Caco-2 (cell line): ENCODE measurements around the gene SYT1. TPM values are rescaled to one million over a fixed set of nuclear protein-coding genes. Genes with fewer than 3 reads are reported as not detected.

Experiments
- BruUV-seq: library from RNA; stranded (reverse); fragments of 400-500 nt; replicated peaks from 2 replicates; lab custom pipeline; 2021; lab: Mats Ljungman, UMichigan
- CTCF ChIA-PET: fragments of 300-600 bp; sonication (Branson Sonifier 250); formaldehyde crosslinking; loops from one replicate; lab custom pipeline; 2022; ENCODE audit warnings: antibody characterized with exemption; lab: Charles Lee
- POLR2A ChIA-PET: fragments of 300-600 bp; sonication (Branson Sonifier 250); formaldehyde crosslinking; loops from one replicate; lab custom pipeline; 2022; ENCODE audit warnings: antibody characterized with exemption; lab: Charles Lee
- DNase-seq, 2 experiments: peaks; one replicate each; pipeline versions ENCODE4 v3.0.0 to v3.0.0-alpha.2; 2020 to 2022
- H3K27me3 ChIP-seq: replicated peaks from 2 replicates; pipeline ENCODE4 v1.6.0; 2011; ENCODE audit warnings: low read length; ENCODE audit not compliant: control insufficient read depth, insufficient read depth
- H3K36me3 ChIP-seq: 2 replicates; pipeline ENCODE4 v1.5.1; 2011; ENCODE audit warnings: low read length; ENCODE audit not compliant: control insufficient read depth, insufficient read depth
- H3K4me1 ChIP-seq: fragments of 250-450 bp; sonication (Bioruptor Pico); 2 replicates; pipeline ENCODE4 v1.5.1; 2020; ENCODE audit warnings: mild to moderate bottlenecking
- H3K4me3 ChIP-seq: 2 replicates; pipeline ENCODE4 v1.5.1; 2011; ENCODE audit warnings: low read depth, mild to moderate bottlenecking, control low read depth, low read length
- H3K9me3 ChIP-seq: fragments of 250-450 bp; sonication (Bioruptor Pico); 2 replicates; pipeline ENCODE4 v1.5.1; 2020; ENCODE audit warnings: mild to moderate bottlenecking, moderate library complexity
- H3K27ac Mint-ChIP-seq: one replicate; pipeline ENCODE4 v1.8.0; 2022; ENCODE audit warnings: mixed read lengths; ENCODE audit not compliant: unreplicated experiment
- H3K27me3 Mint-ChIP-seq: one replicate; pipeline ENCODE4 v1.8.0; 2022; ENCODE audit warnings: mixed read lengths; ENCODE audit not compliant: insufficient read depth, unreplicated experiment
- H3K36me3 Mint-ChIP-seq: one replicate; pipeline ENCODE4 v1.8.0; 2022; ENCODE audit warnings: mild to moderate bottlenecking, mixed read lengths; ENCODE audit not compliant: insufficient read depth, unreplicated experiment
- H3K4me1 Mint-ChIP-seq: one replicate; pipeline ENCODE4 v1.8.0; 2022; ENCODE audit warnings: low read depth, mixed read lengths; ENCODE audit not compliant: unreplicated experiment
- H3K4me3 Mint-ChIP-seq: one replicate; pipeline ENCODE4 v1.8.0; 2022; ENCODE audit warnings: mild to moderate bottlenecking, moderate library complexity, mixed read lengths; ENCODE audit not compliant: unreplicated experiment
- H3K9me3 Mint-ChIP-seq: one replicate; pipeline ENCODE4 v1.8.0; 2022; ENCODE audit warnings: mixed read lengths; ENCODE audit not compliant: unreplicated experiment
- CTCF ChIP-seq, 2 experiments: fragments of 200-600 bp in 1 of 2; IDR thresholded peaks; 1 replicate in 1 of 2; 2 replicates in 1 of 2; pipeline versions ENCODE4 v1.5.1 to v1.8.0; 2011 to 2022; ENCODE audit warnings: antibody characterized with exemption in 1 of 2, control low read depth in 1 of 2, inconsistent platforms in 1 of 2, low read depth in 1 of 2, low read length in 1 of 2, mild to moderate bottlenecking in 1 of 2, moderate library complexity in 1 of 2; ENCODE audit not compliant: insufficient read depth in 1 of 2, severe bottlenecking in 1 of 2, unreplicated experiment in 1 of 2
- intact Hi-C: fragments of 100-400 bp; cut with micrococcal nuclease; formaldehyde crosslinking; loops from one replicate; pipeline ENCODE4 v1.10.0; 2022; ENCODE audit not compliant: unreplicated experiment
- microRNA-seq: library from miRNA; unstranded; fragments of <30 nt; microRNA quantifications from one replicate; pipeline ENCODE4 v1.2.0, GENCODE V29; 2022
- total RNA-seq: library from RNA; stranded (reverse); gene quantifications from 2 replicates; pipeline ENCODE4 v1.2.3, GENCODE V29; 2022

SYT1 gene
- total RNA-seq, 1 experiment from 2014 or later, result 0.39 TPM

DNA sequence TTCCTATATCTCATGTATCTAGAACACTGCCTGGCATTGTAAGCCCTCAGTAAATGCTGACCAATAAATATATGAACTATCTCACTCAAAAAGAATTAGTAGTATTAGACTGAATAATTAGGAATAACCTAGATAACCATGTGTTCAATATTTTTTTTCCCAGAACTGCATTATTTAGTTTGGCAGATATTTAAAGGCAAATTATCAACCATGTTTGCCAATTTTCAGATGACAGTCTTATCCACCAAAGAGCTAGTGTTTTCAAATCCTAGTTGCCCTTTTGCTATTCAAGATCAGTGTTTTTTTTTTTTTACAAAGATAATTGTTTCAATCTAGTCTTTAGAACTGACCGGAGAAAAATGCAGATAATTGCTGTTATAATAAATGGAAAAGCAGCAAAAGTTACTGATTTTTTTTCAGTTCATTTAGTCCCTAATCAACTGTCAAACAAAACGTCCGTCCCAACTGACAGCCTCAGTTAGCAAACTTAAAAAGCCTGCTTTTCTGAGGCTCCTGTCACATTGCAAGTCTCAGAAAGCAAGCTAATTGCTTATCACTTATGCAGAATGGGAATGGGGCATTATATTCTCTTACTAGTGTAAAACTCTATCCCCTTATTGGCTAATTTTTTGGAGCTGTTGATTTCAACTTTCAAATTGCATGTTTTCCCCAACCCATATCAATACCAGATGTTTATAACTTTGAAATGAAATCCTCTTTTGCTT is 623.0 kb downstream of the SYT1 start:
- Mint-ChIP-seq H3K36me3 (no peaks in the 10 kb centered on the region), H3K27ac (no peak overlapping the region), H3K9me3 (peaks cover 31% of the 10 kb centered on the region), H3K4me1 (no peaks in the 10 kb centered on the region), H3K4me3 (no peak overlapping the region), H3K27me3 (no peaks in the 10 kb centered on the region)
- TF ChIP-seq CTCF (IDR thresholded peaks at IDR 0.05; ENCODE audit: insufficient read depth in 1 of 2, low read depth in 1 of 2, low read length in 1 of 2, severe bottlenecking in 1 of 2, unreplicated experiment in 1 of 2), result no peak
- intact Hi-C loops, result no loop called here
- DNase-seq, result no peak
- peaks cover under 1% of the 10 kb centered on the region; the same call in 1 of the 2 replicates for H3K4me1 ChIP-seq
- no peaks in the 10 kb centered on the region for H3K36me3 ChIP-seq
- H3K4me3 ChIP-seq, result no peak overlapping the region
- H3K27me3 ChIP-seq, result no peaks in the 10 kb centered on the region
- no peaks in the 10 kb centered on the region for H3K9me3 ChIP-seq
- CTCF ChIA-PET, result no interaction called here
- no TSS peak for BruUV-seq
- POLR2A ChIA-PET, result no interaction called here

Small RNAs within 50 kb of the gene (microRNA-seq; reads per million reads assigned to microRNA genes)
- gene MIR1252, result not detected
